Measurements from ENCODE around the gene BPIFB1.

DNA sequence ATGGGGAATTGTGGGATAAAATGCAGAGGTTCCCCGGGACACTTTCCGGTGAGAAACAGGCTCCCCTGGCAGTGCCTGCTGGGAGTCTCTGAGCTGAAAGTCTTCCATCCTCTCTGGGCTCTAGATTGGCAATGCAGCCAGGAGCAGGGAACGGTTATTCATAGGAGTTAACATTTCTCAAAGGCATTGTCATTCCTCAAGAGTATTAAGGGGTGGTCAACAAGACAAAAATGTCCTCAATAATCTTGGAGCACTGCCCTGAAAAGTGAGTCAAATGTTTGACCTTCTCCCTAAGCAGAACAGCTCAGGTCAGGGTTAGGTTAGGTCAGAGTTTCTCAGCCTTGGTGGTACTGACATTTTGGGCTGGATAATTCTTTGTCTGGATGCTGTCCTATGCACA, 13.2 kb downstream of the BPIFB1 start:
- TF ChIP-seq, protein P1, sequence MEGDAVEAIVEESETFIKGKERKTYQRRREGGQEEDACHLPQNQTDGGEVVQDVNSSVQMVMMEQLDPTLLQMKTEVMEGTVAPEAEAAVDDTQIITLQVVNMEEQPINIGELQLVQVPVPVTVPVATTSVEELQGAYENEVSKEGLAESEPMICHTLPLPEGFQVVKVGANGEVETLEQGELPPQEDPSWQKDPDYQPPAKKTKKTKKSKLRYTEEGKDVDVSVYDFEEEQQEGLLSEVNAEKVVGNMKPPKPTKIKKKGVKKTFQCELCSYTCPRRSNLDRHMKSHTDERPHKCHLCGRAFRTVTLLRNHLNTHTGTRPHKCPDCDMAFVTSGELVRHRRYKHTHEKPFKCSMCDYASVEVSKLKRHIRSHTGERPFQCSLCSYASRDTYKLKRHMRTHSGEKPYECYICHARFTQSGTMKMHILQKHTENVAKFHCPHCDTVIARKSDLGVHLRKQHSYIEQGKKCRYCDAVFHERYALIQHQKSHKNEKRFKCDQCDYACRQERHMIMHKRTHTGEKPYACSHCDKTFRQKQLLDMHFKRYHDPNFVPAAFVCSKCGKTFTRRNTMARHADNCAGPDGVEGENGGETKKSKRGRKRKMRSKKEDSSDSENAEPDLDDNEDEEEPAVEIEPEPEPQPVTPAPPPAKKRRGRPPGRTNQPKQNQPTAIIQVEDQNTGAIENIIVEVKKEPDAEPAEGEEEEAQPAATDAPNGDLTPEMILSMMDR (CRISPR knock-in tag; IDR thresholded peaks at IDR 0.05) = no peak
- TF ChIP-seq, protein P2, sequence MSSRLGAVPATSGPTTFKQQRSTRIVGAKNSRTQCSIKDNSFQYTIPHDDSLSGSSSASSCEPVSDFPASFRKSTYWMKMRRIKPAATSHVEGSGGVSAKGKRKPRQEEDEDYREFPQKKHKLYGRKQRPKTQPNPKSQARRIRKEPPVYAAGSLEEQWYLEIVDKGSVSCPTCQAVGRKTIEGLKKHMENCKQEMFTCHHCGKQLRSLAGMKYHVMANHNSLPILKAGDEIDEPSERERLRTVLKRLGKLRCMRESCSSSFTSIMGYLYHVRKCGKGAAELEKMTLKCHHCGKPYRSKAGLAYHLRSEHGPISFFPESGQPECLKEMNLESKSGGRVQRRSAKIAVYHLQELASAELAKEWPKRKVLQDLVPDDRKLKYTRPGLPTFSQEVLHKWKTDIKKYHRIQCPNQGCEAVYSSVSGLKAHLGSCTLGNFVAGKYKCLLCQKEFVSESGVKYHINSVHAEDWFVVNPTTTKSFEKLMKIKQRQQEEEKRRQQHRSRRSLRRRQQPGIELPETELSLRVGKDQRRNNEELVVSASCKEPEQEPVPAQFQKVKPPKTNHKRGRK (CRISPR knock-in tag; IDR thresholded peaks at IDR 0.05) = no peak
- TF ChIP-seq TAF1 (CRISPR knock-in tag; IDR thresholded peaks at IDR 0.05) (no peak), NBN (conservative IDR thresholded peaks at IDR 0.05) (no peak), MAZ (IDR thresholded peaks at IDR 0.05; ENCODE audit: borderline replicate concordance, low read depth, low read length) (no peak), MAZ (CRISPR knock-in tag; IDR thresholded peaks at IDR 0.05; ENCODE audit: low read depth) (no peak), ZNF251 (CRISPR knock-in tag; IDR thresholded peaks at IDR 0.05) (no peak), ZNF430 (CRISPR knock-in tag; IDR thresholded peaks at IDR 0.05) (no peak), MAF1 (CRISPR knock-in tag; IDR thresholded peaks at IDR 0.05; ENCODE audit: borderline replicate concordance) (no peak)

Data from HepG2 (cell line).